ENCODE results near the gene CDKL4.

The CDKL4 gene

GRCh38 chr2:39232141-39232540 is 11.6 kb downstream of the CDKL4 start:
- TF ChIP-seq ELF4 (IDR thresholded peaks at IDR 0.05) (no peak), LEF1 (IDR thresholded peaks at IDR 0.05; ENCODE audit: borderline replicate concordance) (no peak)
- DNase-seq (ENCODE audit: extremely low spot score) = no peak
- CTCF ChIA-PET = no interaction called here
- POLR2A ChIA-PET = no interaction called here

GRCh38 chr2:39228413-39229209 is 15.2 kb downstream of the CDKL4 start:
- TF ChIP-seq SP1 (IDR thresholded peaks at IDR 0.05) (no peak), ARNT (IDR thresholded peaks at IDR 0.05) (no peak), L3MBTL2 (conservative IDR thresholded peaks at IDR 0.05) (no peak), TARDBP (IDR thresholded peaks at IDR 0.05) (no peak), FOXM1 (IDR thresholded peaks at IDR 0.05; ENCODE audit: borderline replicate concordance) (no peak), FOXK2 (IDR thresholded peaks at IDR 0.05) (no peak), FOXA1 (IDR thresholded peaks at IDR 0.05) (no peak), SUZ12 (IDR thresholded peaks at IDR 0.05) (no peak), CTBP1 (IDR thresholded peaks at IDR 0.05; ENCODE audit: borderline replicate concordance) (no peak), BHLHE40 (IDR thresholded peaks at IDR 0.05; ENCODE audit: borderline replicate concordance) (no peak)
- no peak for DNase-seq (ENCODE audit: extremely low spot score)
- ChIA-PET CTCF (interaction anchor here (0.8 to 3.9 kb wide), 13 partner anchors 22 to 501 kb away, joined by 3 to 36 read pairs (median 4); partner anchors contain the start of gene SOS1), POLR2A (interaction anchor here (0.6 to 2.0 kb wide), 5 partner anchors 62 to 281 kb away, joined by 3 to 21 read pairs (median 10); partner anchors contain the start of gene SOS1)

GRCh38 chr2:39227628-39228412 is 15.9 kb downstream of the CDKL4 start:
- CTCF ChIA-PET = interaction anchor here (0.6 to 3.9 kb wide), 13 partner anchors 9 to 964 kb away, joined by 3 to 36 read pairs (median 4); partner anchors contain the start of gene SOS1

GRCh38 chr2:39225567-39225966 is 18.2 kb downstream of the CDKL4 start:
- no peak for TF ChIP-seq L3MBTL2 (conservative IDR thresholded peaks at IDR 0.05)
- TF ChIP-seq NFRKB (IDR thresholded peaks at IDR 0.05) = no peak
- TF ChIP-seq SP1 (IDR thresholded peaks at IDR 0.05) = no peak
- no peak for TF ChIP-seq SUZ12 (IDR thresholded peaks at IDR 0.05)
- no peak for TF ChIP-seq FOXA1 (IDR thresholded peaks at IDR 0.05)
- no peak for TF ChIP-seq ARNT (IDR thresholded peaks at IDR 0.05)
- no peak for TF ChIP-seq LEF1 (IDR thresholded peaks at IDR 0.05; ENCODE audit: borderline replicate concordance)
- no peak for TF ChIP-seq BHLHE40 (IDR thresholded peaks at IDR 0.05; ENCODE audit: borderline replicate concordance)
- TF ChIP-seq TARDBP (IDR thresholded peaks at IDR 0.05) = no peak
- no peak for TF ChIP-seq ZNF384 (IDR thresholded peaks at IDR 0.05)
- no peak for TF ChIP-seq FOXM1 (IDR thresholded peaks at IDR 0.05; ENCODE audit: borderline replicate concordance)
- no peak for TF ChIP-seq ELF4 (IDR thresholded peaks at IDR 0.05)
- TF ChIP-seq FOXK2 (IDR thresholded peaks at IDR 0.05) = no peak
- no peak for TF ChIP-seq CTBP1 (IDR thresholded peaks at IDR 0.05; ENCODE audit: borderline replicate concordance)
- TF ChIP-seq HDGF (IDR thresholded peaks at IDR 0.05; ENCODE audit: borderline replicate concordance) = no peak
- TF ChIP-seq PKNOX1 (IDR thresholded peaks at IDR 0.05) = no peak
- DNase-seq (ENCODE audit: extremely low spot score) = no peak
- ChIA-PET CTCF (interaction anchor here (1.3 kb wide), 1 partner anchor 278 kb away, joined by 5 read pairs; no protein-coding TSS in a partner anchor), POLR2A (interaction anchor here (1.0 kb wide), 1 partner anchor 105 kb away, joined by 3 read pairs; the partner anchor contains the start of gene SOS1)

More at GRCh38 chr2:39227628-39228412, 15.9 kb downstream of the CDKL4 start:
- peak; percentile 75 for DNase-seq (ENCODE audit: extremely low spot score)
- POLR2A ChIA-PET = interaction anchor here (0.8 to 2.0 kb wide), 3 partner anchors 104 to 280 kb away, joined by 3 to 21 read pairs (median 10); partner anchors contain the start of gene SOS1
- no peak for TF ChIP-seq CTBP1 (IDR thresholded peaks at IDR 0.05; ENCODE audit: borderline replicate concordance)
- TF ChIP-seq ZNF384 (IDR thresholded peaks at IDR 0.05) = peak; percentile 65; the same call in 1 of the 2 replicates
- TF ChIP-seq SP1 (IDR thresholded peaks at IDR 0.05) = no peak

GRCh38 chr2:39223909-39224308 is 19.9 kb downstream of the CDKL4 start:
- POLR2A ChIA-PET = interaction anchor here (0.7 kb wide), 1 partner anchor 30 kb away, joined by 3 read pairs; no protein-coding TSS in a partner anchor
- TF ChIP-seq NFRKB (IDR thresholded peaks at IDR 0.05) (no peak), FOXA1 (IDR thresholded peaks at IDR 0.05) (no peak), FOXK2 (IDR thresholded peaks at IDR 0.05) (no peak), BHLHE40 (IDR thresholded peaks at IDR 0.05; ENCODE audit: borderline replicate concordance) (no peak), SUZ12 (IDR thresholded peaks at IDR 0.05) (no peak), ARNT (IDR thresholded peaks at IDR 0.05) (no peak), CTBP1 (IDR thresholded peaks at IDR 0.05; ENCODE audit: borderline replicate concordance) (no peak), ZNF384 (IDR thresholded peaks at IDR 0.05) (no peak), L3MBTL2 (conservative IDR thresholded peaks at IDR 0.05) (no peak), HDGF (IDR thresholded peaks at IDR 0.05; ENCODE audit: borderline replicate concordance) (no peak), TARDBP (IDR thresholded peaks at IDR 0.05) (no peak), PKNOX1 (IDR thresholded peaks at IDR 0.05) (no peak), ELF4 (IDR thresholded peaks at IDR 0.05) (no peak), FOXM1 (IDR thresholded peaks at IDR 0.05; ENCODE audit: borderline replicate concordance) (no peak), LEF1 (IDR thresholded peaks at IDR 0.05; ENCODE audit: borderline replicate concordance) (no peak), SP1 (IDR thresholded peaks at IDR 0.05) (no peak)
- CTCF ChIA-PET = no interaction called here
- DNase-seq (ENCODE audit: extremely low spot score) = no peak

GRCh38 chr2:39221459-39221858 is 22.3 kb downstream of the CDKL4 start:
- CTCF ChIA-PET = no interaction called here
- TF ChIP-seq ZNF384 (IDR thresholded peaks at IDR 0.05) (no peak), FOXK2 (IDR thresholded peaks at IDR 0.05) (no peak), SUZ12 (IDR thresholded peaks at IDR 0.05) (no peak), FOXA1 (IDR thresholded peaks at IDR 0.05) (no peak), FOXM1 (IDR thresholded peaks at IDR 0.05; ENCODE audit: borderline replicate concordance) (no peak), SP1 (IDR thresholded peaks at IDR 0.05) (no peak), LEF1 (IDR thresholded peaks at IDR 0.05; ENCODE audit: borderline replicate concordance) (no peak), CTBP1 (IDR thresholded peaks at IDR 0.05; ENCODE audit: borderline replicate concordance) (no peak), ELF4 (IDR thresholded peaks at IDR 0.05) (no peak), ARNT (IDR thresholded peaks at IDR 0.05) (no peak), HDGF (IDR thresholded peaks at IDR 0.05; ENCODE audit: borderline replicate concordance) (no peak), TARDBP (IDR thresholded peaks at IDR 0.05) (no peak), L3MBTL2 (conservative IDR thresholded peaks at IDR 0.05) (no peak), BHLHE40 (IDR thresholded peaks at IDR 0.05; ENCODE audit: borderline replicate concordance) (no peak), NFRKB (IDR thresholded peaks at IDR 0.05) (no peak)
- POLR2A ChIA-PET = no interaction called here
- no peak for DNase-seq (ENCODE audit: extremely low spot score)
